GM23338 (cell line): ENCODE data around the gene HELZ. TPM values are rescaled to one million over a fixed set of nuclear protein-coding genes. Genes with fewer than 3 reads are reported as not detected.

ENCODE experiments used
- ATAC-seq: fragments of 200-7000 bp; cut with Tn5 transposase; 3 replicates; pipeline ENCODE4 v1.9.1; 2020
- DNase-seq: peaks from one replicate; pipeline ENCODE4 v3.0.0-alpha.2; 2015; ENCODE audit warnings: low spot score
- H2AFZ ChIP-seq: fragments of 200-600 bp; sonication (generic); 2 replicates; pipeline ENCODE4 v1.8.0; 2016; ENCODE audit warnings: antibody characterized with exemption, mild to moderate bottlenecking, moderate library complexity
- H3F3A ChIP-seq: fragments of 200-600 bp; sonication (generic); replicated peaks from 2 replicates; pipeline ENCODE4 v1.8.0; 2017; ENCODE audit warnings: antibody characterized with exemption, mixed run types, low read depth
- H3K27ac ChIP-seq: fragments of 200-600 bp; sonication (generic); 2 replicates; pipeline ENCODE4 v1.6.1; 2016; ENCODE audit warnings: low read depth
- H3K27me3 ChIP-seq: fragments of 200-600 bp; sonication (generic); 2 replicates; pipeline ENCODE4 v1.8.0; 2016; ENCODE audit warnings: mild to moderate bottlenecking, mixed run types, moderate library complexity; ENCODE audit not compliant: insufficient read depth
- H3K36me3 ChIP-seq: fragments of 200-600 bp; sonication (generic); 2 replicates; pipeline ENCODE4 v1.8.0; 2016; ENCODE audit warnings: mild to moderate bottlenecking; ENCODE audit not compliant: insufficient read depth
- H3K4me1 ChIP-seq: fragments of 200-600 bp; sonication (generic); 2 replicates; pipeline ENCODE4 v1.8.0; 2016; ENCODE audit warnings: mild to moderate bottlenecking, moderate library complexity; ENCODE audit not compliant: insufficient read depth
- H3K4me2 ChIP-seq: fragments of 200-600 bp; sonication (generic); 2 replicates; pipeline ENCODE4 v1.7.1; 2017; ENCODE audit warnings: mixed run types
- H3K4me3 ChIP-seq: fragments of 200-600 bp; sonication (generic); 2 replicates; pipeline ENCODE4 v1.6.1; 2016; ENCODE audit warnings: mixed run types
- H3K79me2 ChIP-seq: fragments of 200-600 bp; sonication (generic); replicated peaks from 2 replicates; pipeline ENCODE4 v1.8.0; 2017; ENCODE audit warnings: mild to moderate bottlenecking; ENCODE audit not compliant: insufficient read depth
- H3K9me2 ChIP-seq: fragments of 200-600 bp; sonication (generic); 2 replicates; pipeline ENCODE4 v1.8.0; 2017; ENCODE audit not compliant: insufficient read depth
- H4K20me1 ChIP-seq: fragments of 200-600 bp; sonication (generic); replicated peaks from 2 replicates; pipeline ENCODE4 v1.8.0; 2017; ENCODE audit warnings: mild to moderate bottlenecking; ENCODE audit not compliant: insufficient read depth
- H3K27ac Mint-ChIP-seq: 2 replicates; pipeline ENCODE4 v1.8.0; 2020; ENCODE audit warnings: inconsistent platforms, mild to moderate bottlenecking, moderate library complexity, mixed read lengths
- H3K27me3 Mint-ChIP-seq: 3 replicates; pipeline ENCODE4 v1.8.0; 2022; ENCODE audit warnings: low read depth, mild to moderate bottlenecking, moderate library complexity, mixed read lengths, inconsistent platforms; ENCODE audit not compliant: insufficient read depth, poor library complexity
- H3K36me3 Mint-ChIP-seq: 3 replicates; pipeline ENCODE4 v1.8.0; 2021; ENCODE audit warnings: low read depth, mild to moderate bottlenecking, inconsistent platforms, moderate library complexity, mixed read lengths
- H3K4me1 Mint-ChIP-seq: 3 replicates; pipeline ENCODE4 v1.8.0; 2020; ENCODE audit warnings: mild to moderate bottlenecking, inconsistent platforms, mixed read lengths
- H3K4me3 Mint-ChIP-seq: 3 replicates; pipeline ENCODE4 v1.8.0; 2021; ENCODE audit warnings: moderate library complexity, mild to moderate bottlenecking, inconsistent platforms, mixed read lengths
- H3K9me3 Mint-ChIP-seq: 3 replicates; pipeline ENCODE4 v1.8.0; 2020; ENCODE audit warnings: moderate library complexity, mild to moderate bottlenecking, inconsistent platforms, mixed read lengths
- EZH2phosphoT487 ChIP-seq: fragments of 200-600 bp; sonication (generic); IDR thresholded peaks from one replicate; pipeline ENCODE4 v1.8.1; 2018; ENCODE audit warnings: antibody characterized with exemption; ENCODE audit not compliant: unreplicated experiment
- NANOG ChIP-seq: IDR thresholded peaks from 2 replicates; pipeline ENCODE4 v1.6.1; 2016; ENCODE audit warnings: antibody characterized with exemption, borderline replicate concordance
- STAT1 ChIP-seq: IDR thresholded peaks from one replicate; pipeline ENCODE4 v1.6.1; 2016; ENCODE audit warnings: antibody characterized with exemption; ENCODE audit not compliant: unreplicated experiment
- ZNF462 ChIP-seq: fragments of 250-450 bp; sonication (Bioruptor Pico); IDR thresholded peaks from 2 replicates; pipeline ENCODE4 v1.5.0; 2020; ENCODE audit warnings: mild to moderate bottlenecking, moderate library complexity
- polyA plus RNA-seq: library from polyadenylated mRNA; unstranded; fragments of >200 nt; fragmentation: Nextera tagmentation; extraction: Ambion mirVana; gene quantifications from 2 replicates; pipeline ENCODE4 v1.2.1, GENCODE V29; 2016
- total RNA-seq: library from RNA; depleted of rRNA; stranded (reverse); fragments of >200 nt; shearing (Covaris generic); gene quantifications from 2 replicates; pipeline ENCODE4 v1.2.3, GENCODE V29; 2014
- TF ChIP-seq, protein P1 (sequence below), 2 experiments: fragments of 200-600 bp in 1 of 2; sonication (generic) in 1 of 2; conservative IDR thresholded peaks; 2 replicates each; pipeline versions ENCODE4 v1.5.1 to v1.6.1; 2016 to 2017; ENCODE audit warnings: antibody characterized with exemption in 2 of 2, low read depth in 2 of 2, mild to moderate bottlenecking in 2 of 2, moderate library complexity in 1 of 2
- TF ChIP-seq, protein P2 (sequence below): IDR thresholded peaks from 2 replicates; pipeline ENCODE4 v1.6.1; 2016; ENCODE audit warnings: antibody characterized with exemption

Gene HELZ
- total and polyA plus RNA-seq, 2 experiments from 2014 or later, result 38.9 to 62.0 TPM

- TF ChIP-seq ZNF462 (CRISPR knock-in tag) (no peak), EZH2phosphoT487 (no peak), STAT1 (no peak)
- TF ChIP-seq, protein P1, sequence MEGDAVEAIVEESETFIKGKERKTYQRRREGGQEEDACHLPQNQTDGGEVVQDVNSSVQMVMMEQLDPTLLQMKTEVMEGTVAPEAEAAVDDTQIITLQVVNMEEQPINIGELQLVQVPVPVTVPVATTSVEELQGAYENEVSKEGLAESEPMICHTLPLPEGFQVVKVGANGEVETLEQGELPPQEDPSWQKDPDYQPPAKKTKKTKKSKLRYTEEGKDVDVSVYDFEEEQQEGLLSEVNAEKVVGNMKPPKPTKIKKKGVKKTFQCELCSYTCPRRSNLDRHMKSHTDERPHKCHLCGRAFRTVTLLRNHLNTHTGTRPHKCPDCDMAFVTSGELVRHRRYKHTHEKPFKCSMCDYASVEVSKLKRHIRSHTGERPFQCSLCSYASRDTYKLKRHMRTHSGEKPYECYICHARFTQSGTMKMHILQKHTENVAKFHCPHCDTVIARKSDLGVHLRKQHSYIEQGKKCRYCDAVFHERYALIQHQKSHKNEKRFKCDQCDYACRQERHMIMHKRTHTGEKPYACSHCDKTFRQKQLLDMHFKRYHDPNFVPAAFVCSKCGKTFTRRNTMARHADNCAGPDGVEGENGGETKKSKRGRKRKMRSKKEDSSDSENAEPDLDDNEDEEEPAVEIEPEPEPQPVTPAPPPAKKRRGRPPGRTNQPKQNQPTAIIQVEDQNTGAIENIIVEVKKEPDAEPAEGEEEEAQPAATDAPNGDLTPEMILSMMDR (conservative IDR thresholded peaks at IDR 0.05; ENCODE audit: low read depth in 2 of 2), result no peak
Observed at GRCh38 chr17:67137026-67137370, 108.0 kb downstream of the HELZ start (continued).

GRCh38 chr17:67136191-67137025 is 108.6 kb downstream of the HELZ start:
- Mint-ChIP-seq H3K36me3 (no peaks in the 10 kb centered on the region), H3K4me1 (peaks cover 15% of the 10 kb centered on the region), H3K9me3 (no peaks in the 10 kb centered on the region), H3K27me3 (no peaks in the 10 kb centered on the region), H3K4me3 (no peak overlapping the region), H3K27ac (no peak overlapping the region)
- no peaks in the 10 kb centered on the region for H3K36me3 ChIP-seq
- no peak for DNase-seq
- no peak for ATAC-seq
- H3K27ac ChIP-seq, result no peak overlapping the region
- no peak overlapping the region for H3K4me2 ChIP-seq
- no peaks in the 10 kb centered on the region for H3K9me2 ChIP-seq
- no peaks in the 10 kb centered on the region for H3K4me1 ChIP-seq
- no peaks in the 10 kb centered on the region for H3K27me3 ChIP-seq
- no peaks in the 10 kb centered on the region for H4K20me1 ChIP-seq
- H3K4me3 ChIP-seq, result no peak overlapping the region
- no peak overlapping the region for H2AFZ ChIP-seq
- no peaks in the 10 kb centered on the region for H3F3A ChIP-seq
- H3K79me2 ChIP-seq, result no peaks in the 10 kb centered on the region
- TF ChIP-seq, protein P2, sequence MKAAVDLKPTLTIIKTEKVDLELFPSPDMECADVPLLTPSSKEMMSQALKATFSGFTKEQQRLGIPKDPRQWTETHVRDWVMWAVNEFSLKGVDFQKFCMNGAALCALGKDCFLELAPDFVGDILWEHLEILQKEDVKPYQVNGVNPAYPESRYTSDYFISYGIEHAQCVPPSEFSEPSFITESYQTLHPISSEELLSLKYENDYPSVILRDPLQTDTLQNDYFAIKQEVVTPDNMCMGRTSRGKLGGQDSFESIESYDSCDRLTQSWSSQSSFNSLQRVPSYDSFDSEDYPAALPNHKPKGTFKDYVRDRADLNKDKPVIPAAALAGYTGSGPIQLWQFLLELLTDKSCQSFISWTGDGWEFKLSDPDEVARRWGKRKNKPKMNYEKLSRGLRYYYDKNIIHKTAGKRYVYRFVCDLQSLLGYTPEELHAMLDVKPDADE, result no peak
- TF ChIP-seq NANOG, result no peak
- TF ChIP-seq STAT1, result no peak
